Activated CD8-positive, alpha-beta memory T cell treated with anti-CD3 and anti-CD28 coated beads for 4 hours (primary cell): ENCODE data around the gene MAP3K6.
"Not testable (repeated sequence)": the region's sequence is repeated elsewhere in the genome, so short reads cannot be mapped to it uniquely, and the experiment has no call there.

ENCODE experiments used
- DNase-seq, 2 donors: peaks; one replicate each; pipeline ENCODE4 v3.0.0-alpha.2; 2020; ENCODE audit warnings: low read depth in 2 of 2

MAP3K6 gene, protein sequence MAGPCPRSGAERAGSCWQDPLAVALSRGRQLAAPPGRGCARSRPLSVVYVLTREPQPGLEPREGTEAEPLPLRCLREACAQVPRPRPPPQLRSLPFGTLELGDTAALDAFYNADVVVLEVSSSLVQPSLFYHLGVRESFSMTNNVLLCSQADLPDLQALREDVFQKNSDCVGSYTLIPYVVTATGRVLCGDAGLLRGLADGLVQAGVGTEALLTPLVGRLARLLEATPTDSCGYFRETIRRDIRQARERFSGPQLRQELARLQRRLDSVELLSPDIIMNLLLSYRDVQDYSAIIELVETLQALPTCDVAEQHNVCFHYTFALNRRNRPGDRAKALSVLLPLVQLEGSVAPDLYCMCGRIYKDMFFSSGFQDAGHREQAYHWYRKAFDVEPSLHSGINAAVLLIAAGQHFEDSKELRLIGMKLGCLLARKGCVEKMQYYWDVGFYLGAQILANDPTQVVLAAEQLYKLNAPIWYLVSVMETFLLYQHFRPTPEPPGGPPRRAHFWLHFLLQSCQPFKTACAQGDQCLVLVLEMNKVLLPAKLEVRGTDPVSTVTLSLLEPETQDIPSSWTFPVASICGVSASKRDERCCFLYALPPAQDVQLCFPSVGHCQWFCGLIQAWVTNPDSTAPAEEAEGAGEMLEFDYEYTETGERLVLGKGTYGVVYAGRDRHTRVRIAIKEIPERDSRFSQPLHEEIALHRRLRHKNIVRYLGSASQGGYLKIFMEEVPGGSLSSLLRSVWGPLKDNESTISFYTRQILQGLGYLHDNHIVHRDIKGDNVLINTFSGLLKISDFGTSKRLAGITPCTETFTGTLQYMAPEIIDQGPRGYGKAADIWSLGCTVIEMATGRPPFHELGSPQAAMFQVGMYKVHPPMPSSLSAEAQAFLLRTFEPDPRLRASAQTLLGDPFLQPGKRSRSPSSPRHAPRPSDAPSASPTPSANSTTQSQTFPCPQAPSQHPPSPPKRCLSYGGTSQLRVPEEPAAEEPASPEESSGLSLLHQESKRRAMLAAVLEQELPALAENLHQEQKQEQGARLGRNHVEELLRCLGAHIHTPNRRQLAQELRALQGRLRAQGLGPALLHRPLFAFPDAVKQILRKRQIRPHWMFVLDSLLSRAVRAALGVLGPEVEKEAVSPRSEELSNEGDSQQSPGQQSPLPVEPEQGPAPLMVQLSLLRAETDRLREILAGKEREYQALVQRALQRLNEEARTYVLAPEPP (N-terminal part only)

DNA sequence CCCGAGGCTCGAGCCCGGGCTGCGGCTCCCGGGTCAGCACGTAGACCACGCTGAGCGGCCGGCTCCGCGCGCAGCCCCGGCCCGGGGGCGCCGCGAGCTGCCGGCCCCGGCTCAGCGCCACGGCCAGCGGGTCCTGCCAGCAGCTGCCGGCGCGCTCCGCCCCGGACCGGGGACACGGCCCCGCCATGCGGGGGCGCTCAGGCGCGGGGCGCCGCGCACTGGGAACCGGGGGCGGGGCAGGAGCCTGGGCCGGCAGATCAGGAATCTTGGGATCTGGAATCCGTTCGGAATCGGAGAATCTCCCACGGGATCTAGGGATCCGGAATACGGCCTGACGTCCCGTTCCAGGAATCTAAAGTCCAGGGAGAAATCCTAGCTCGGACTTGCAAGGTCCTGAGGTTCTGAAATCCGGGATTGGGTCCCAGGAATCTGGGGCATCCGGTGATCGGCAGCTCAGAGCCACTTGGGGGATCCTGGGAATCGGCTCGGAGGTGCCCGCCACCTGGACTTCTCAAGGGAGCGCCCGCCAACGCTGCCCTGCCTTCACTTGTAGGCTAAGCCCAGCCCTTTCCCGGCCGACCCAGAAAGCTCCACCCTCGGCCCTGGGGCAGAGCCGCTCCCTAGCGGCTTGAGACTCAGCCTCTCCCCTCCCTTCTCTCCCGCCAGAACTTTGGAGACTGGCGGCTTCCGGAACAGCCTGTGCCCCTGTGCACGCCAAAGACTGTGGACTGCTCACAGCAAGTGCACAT lies at the start of gene MAP3K6:
MAP3K6 (minus strand) TSS at position 551 of the 749 bp plus-strand sequence; CDS start at position 187, 364 bp downstream.
- DNase-seq: no peak

GRCh38 chr1:27414091-27414490 lies 47.3 kb upstream of the MAP3K6 start:
- no peak for DNase-seq

- no peak for DNase-seq
These were observed 46.2 kb upstream of the MAP3K6 start for GRCh38 chr1:27413004-27413403.

- no peak for DNase-seq
These were observed 45.7 kb upstream of the MAP3K6 start for GRCh38 chr1:27412502-27412901.

GRCh38 chr1:27410709-27411108 lies 43.9 kb upstream of the MAP3K6 start:
- DNase-seq: no peak

- DNase-seq: no peak
These were observed 42.9 kb upstream of the MAP3K6 start for GRCh38 chr1:27409669-27410068.

DNA sequence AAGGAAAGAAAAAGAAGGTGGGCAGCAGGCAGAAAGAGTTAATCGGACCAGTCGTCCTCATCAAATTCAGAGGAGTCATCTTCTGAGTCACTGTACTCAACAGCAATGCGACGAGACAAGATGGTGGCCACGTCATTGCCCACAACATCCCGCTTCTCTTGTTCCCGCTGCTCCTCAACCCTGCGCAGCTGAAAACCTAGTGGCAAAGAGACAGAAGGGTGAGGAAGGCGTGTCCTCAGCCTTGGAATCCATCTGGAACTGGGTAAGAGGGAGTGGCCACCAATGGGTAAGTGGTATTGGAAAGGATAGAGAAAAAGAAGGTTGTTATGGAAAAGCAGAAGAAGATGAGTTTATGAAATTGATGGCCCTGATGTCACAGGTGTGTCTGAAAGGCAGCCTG lies 41.4 kb upstream of the MAP3K6 start:
- DNase-seq: no peak

DNA sequence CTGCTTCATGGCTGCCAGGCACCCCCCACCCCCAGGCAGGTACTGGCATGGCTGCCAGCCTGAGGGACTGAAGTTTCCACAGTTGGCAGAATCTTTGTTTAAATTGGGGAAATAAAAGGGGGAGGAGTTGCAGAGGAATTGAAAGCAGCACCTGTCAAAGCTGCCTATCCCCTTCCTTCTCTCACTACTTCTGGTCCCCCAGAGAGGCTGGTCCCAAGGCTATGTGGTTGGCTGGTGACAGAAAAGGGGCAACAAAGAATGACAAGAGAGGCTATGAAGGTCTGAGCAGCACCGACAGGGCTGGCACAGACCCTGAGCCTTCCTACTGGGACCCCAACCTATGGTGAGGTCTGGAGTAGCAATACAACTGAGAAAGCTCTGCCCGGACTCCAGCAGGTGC lies 40.0 kb upstream of the MAP3K6 start:
- DNase-seq: not testable (repeated sequence)

DNA sequence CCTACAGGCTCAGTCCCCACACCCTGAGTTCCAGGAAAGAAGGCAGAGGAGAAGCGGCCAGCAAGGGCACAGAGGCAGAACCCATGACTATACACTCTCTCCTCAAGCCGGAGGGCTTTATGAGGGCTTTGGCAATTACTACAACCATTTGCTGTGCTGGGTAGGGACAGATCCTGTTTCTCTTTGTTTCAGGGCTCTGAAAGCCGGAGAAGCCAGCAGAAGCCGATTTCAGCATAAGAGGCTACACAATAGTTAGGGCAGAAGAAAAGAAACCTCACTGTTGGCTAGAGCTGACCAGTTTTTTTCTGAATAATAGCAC lies 39.6 kb upstream of the MAP3K6 start:
- no peak for DNase-seq

DNA sequence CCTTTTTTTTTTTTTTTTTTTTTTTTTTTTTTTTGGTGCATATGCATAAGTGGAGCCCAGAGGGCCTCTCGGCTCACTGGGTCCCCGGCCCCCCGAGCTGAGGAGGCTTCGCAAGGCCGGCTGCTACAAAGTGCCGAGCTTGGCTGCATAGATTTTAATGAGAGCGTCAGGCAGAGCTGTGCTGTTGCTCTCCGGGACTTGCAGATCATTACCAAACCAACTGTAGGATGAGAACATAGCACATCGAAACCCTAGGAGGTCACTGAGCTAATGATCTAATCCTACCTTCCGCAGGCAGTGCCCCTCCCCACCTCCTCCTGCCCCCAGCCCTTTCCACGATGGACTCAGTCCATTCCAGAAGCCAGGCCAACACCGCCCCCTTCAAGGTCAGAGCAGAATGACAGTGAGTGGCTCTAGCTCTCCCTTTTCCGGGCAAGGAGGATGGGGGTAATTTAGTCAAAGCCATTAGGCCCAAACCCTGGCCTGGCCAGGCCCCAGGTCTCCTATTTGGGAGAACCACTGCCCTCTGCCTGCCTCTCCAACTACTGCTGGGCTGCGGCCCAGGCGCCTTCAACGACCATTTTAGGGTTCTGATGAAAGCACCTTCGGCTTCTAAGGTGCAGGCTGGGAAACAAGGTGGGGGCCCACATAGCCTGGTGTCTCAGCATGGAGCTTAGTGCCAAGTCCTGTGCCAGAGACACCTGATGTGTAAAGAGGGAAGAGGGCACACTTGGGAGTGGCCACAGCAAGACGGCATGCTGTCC lies 39.0 kb upstream of the MAP3K6 start:
- DNase-seq: not testable (repeated sequence)

GRCh38 chr1:27405074-27405473 lies 38.3 kb upstream of the MAP3K6 start:
- DNase-seq: no peak

DNA sequence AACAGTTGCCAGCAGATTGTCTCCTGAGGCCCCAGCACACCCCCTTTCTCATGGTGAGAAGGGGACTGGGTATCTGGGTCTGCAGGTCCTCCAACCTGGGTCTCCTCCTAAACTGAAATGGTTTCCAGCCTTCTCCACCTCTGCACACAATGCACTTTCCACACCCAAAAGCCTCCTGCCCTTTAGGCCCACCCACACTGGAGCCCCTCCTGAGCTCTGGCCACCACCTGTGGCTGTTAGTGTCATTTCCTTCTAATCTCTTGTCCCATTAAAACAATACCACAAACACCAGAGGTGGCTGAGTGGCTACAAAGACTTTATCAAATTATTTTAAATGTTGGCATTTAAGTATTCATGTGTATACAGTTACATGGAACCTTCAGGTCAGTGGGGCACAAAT lies 37.2 kb upstream of the MAP3K6 start:
- no peak for DNase-seq

DNA sequence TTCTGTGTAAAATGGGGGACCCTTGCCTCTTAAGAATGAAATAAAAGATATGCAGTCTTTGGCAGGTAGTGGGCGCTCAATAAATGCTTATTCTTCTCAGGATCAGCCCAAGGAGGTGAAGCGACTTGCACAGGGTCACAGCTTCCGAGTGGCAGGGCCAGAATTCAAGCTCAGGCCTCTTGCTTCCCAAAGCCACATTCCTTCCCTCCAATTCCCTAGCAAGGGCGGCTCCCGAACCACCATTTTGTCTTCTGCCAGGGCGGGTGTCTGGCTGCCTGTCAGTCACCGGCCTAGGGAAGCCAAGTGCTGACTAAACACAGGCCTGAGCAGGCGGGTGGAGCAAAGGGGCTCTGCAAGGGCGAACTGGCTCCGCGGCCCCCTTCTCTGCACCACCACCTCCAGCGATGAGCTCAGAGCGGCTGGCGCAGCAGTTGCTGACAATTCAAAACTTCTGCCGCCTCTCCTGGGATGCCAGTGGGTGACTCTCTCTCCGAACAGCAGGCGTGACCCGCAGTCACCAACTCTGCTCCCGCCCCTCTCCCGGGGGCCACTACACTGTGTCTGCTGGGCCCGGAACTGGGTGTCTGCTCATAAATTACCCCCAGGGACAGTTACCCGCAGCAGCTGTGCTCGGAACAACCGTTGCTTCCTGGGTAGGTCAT lies 36.4 kb upstream of the MAP3K6 start:
- no peak for DNase-seq

DNA sequence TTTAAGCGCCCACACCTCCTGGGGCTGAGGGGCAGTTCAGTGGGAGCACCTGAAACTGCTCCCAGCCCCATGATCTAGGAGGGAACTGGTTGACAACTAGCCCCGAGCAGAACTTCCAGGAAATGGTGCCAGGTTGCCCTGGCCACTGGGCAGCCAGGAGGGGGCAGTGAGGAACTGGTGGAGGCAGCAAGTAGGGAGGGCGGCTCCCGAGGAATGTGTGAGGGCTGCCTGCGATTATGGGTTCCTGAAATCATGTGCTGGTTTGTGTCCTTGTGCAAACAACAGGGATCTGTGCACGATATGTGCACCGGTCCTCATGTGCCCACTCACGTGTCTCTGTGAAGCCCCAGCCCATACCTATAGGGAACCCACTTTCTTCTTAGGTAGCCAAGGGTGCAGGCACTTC lies 35.6 kb upstream of the MAP3K6 start:
- no peak for DNase-seq

DNA sequence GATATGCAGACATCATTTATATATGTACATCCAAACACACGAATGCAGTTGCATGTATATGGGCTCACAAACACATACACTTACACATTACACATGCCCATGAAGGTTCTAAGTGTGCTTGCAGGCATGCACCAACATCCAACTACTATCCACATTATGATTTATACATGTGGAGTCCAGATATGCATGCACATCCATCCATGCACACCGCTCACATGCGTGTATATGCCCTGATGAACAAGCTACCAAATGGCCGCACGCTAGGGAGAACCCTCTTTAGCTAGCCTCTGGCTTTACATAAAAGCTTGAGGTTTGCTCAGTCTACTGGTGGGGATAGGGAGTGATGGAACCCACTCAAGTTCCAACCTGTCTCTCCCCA lies 34.2 kb upstream of the MAP3K6 start:
- no peak for DNase-seq

- no peak for DNase-seq
These were observed 33.6 kb upstream of the MAP3K6 start for GRCh38 chr1:27400082-27400962.

DNA sequence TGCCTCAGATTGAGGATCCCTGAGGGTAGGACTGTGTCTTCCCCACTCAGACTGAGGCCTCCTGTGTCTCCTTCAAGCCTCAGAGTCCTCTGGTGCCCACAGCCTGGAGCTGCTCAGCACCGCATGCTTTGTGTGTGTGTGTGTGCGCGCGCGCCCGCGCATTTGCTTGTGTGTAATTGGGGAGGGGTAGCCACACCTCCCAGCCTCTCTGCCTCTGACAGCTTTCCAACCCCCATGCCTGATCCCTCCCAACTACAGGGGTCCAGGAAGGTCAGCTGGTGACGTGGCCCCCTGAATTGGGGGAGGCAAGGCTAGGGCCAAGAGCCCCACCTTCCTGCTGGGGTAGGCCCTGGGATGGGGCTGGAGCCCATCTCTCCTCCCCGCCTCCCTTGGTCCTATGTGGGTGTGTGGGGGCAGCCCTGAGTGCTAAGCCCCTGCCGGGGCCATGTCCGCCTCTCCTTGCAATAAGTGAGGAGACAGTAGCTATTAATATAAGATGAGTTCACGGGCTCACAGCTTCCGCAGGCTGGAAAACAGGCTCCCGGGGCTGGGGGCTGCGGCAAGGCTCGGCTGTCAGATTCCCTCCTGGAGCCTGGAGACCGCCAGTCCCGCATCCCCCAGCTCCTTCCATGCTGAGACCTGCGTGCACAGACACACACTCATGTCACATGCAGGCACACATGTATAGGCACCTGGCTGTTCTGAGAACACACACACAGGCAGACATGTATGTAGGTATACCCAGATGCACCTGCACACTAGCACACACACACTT lies 32.7 kb upstream of the MAP3K6 start:
- no peak for DNase-seq

- DNase-seq: no peak
These were observed 31.8 kb upstream of the MAP3K6 start for GRCh38 chr1:27398405-27399149.
